VCaP (cell line): ENCODE data around the gene PTGDS.

Experiments used
- H3K27ac ChIP-seq: fragments of 450-650 bp; 2 replicates; pipeline ENCODE4 v1.5.1; 2017
- TF ChIP-seq, protein P1 (sequence below): fragments of 450-650 bp; conservative IDR thresholded peaks from 2 replicates; pipeline ENCODE4 v1.5.1; 2017; ENCODE audit warnings: mild to moderate bottlenecking, moderate library complexity

The PTGDS gene

DNA sequence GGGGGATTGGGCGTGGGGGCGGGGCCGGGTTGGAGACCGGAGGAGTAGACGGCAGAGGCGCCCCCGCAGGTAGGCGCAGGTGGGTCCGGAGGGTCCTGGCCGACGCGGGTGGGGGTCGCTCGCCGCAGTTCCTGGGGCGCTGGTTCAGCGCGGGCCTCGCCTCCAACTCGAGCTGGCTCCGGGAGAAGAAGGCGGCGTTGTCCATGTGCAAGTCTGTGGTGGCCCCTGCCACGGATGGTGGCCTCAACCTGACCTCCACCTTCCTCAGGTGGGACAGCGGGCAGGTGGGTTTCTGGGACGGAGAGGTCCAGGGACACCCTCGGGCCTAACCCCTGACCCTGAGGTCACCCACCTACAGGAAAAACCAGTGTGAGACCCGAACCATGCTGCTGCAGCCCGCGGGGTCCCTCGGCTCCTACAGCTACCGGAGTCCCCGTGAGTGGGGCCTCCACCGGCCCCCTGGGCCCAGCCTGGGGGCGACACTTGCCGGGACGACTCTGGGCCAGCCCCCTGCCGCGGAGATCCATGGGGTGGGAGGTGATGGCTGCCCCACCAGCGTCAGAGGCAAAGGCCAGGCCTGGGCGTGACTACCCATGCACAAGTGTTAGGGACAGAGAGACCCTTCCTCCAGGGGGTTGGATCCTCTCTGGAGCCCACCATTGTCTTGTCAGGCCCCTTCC, 1.7 kb downstream of the PTGDS start:
- TF ChIP-seq, protein P1, sequence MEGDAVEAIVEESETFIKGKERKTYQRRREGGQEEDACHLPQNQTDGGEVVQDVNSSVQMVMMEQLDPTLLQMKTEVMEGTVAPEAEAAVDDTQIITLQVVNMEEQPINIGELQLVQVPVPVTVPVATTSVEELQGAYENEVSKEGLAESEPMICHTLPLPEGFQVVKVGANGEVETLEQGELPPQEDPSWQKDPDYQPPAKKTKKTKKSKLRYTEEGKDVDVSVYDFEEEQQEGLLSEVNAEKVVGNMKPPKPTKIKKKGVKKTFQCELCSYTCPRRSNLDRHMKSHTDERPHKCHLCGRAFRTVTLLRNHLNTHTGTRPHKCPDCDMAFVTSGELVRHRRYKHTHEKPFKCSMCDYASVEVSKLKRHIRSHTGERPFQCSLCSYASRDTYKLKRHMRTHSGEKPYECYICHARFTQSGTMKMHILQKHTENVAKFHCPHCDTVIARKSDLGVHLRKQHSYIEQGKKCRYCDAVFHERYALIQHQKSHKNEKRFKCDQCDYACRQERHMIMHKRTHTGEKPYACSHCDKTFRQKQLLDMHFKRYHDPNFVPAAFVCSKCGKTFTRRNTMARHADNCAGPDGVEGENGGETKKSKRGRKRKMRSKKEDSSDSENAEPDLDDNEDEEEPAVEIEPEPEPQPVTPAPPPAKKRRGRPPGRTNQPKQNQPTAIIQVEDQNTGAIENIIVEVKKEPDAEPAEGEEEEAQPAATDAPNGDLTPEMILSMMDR = no peak
- no peak overlapping the region for H3K27ac ChIP-seq

DNA sequence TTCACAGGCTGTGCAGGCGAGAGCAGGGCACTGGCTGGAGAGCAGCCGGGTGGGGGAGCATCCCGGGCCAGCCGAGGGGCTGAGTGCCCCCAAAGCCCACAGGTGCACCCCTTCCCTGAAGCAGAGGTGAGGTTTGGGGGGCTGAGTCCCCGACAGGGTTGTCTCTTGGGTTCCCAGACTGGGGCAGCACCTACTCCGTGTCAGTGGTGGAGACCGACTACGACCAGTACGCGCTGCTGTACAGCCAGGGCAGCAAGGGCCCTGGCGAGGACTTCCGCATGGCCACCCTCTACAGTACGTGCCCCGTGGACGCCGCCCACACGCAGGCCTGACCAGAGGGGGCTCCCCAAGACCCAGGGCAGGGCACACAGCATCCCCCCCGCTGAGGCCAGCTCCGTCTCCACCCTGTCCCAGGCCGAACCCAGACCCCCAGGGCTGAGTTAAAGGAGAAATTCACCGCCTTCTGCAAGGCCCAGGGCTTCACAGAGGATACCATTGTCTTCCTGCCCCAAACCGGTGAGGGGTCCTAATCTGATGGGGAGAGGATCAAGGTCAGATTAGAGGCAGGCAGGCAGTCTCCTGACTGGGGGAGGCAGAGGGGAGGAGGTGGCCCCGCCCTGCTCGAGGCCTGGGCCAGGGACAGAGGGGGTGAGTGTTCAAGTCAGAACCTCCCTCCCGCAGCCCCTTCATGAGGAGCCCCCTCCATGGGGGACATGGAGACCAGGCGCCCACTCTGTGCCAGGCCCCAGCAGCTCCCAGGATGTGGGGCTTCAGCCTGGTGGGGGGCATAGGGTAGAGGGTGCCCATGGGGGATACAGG, 2.7 kb downstream of the PTGDS start:
- TF ChIP-seq, protein P1 = no peak
- H3K27ac ChIP-seq = no peak overlapping the region

DNA sequence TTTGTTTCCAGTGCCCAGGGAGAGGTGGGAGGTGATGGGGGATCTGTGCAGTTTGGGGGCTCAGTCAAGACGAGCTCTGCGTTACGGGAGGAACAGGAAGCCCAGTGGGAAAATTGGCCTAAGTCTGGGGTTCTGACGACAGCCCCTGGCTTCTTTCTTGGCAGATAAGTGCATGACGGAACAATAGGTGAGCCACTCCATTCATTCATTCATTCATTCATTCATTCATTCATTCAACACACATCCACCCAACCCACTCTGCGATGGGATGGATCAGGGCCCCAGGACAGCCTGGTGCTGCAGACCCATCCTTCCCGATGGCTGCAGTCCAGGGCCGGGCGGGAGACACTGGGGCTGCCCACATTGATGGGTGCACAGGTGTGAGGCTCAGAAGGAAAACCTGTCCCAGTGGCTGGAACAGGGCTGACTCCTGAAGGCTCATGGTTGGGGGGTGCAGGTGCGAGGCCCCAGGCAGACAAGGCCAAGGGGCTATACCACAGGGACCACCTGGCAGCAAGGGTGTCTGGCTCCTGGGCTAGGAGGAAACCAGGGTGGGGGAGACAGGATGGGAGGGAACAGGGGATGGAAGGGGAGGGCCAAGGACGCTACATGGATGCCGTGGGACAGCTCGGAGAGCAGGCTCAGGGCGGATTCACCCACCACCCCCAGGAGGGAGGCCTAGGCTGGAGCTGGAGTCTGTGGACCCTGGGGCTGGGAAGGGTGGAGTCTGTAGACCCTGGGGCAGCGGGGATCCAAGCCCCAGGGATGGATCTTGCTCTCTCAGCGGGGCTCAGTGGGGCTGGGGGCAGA, 3.6 kb downstream of the PTGDS start:
- TF ChIP-seq, protein P1 = no peak
- no peak overlapping the region for H3K27ac ChIP-seq

DNA sequence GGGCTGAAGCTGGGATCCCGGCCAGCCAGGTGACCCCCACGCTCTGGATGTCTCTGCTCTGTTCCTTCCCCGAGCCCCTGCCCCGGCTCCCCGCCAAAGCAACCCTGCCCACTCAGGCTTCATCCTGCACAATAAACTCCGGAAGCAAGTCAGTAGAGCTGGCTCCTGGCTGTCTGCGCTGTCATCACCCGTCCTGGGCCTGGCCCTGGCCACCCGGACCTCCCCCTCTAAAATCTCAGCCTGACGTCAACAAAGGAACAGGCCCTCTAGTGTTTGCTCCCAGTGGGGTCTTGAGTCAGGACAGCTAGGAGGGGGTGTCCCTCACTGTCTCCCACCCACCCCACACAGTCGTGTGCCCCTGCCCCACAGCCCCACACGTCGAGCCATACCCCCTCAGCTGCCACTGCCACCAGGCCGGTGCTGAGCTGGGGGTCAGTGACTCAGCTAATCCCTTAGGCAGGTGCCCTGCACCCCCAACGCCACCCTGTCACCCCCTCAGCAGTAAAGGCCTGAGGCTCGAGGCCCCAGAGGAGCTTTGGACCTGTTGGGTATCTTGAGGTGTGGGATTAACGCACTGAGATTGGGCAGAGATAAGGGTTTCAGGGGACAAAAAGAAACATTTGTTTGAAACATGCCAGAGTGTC, 4.4 kb downstream of the PTGDS start:
- H3K27ac ChIP-seq = no peak overlapping the region
- TF ChIP-seq, protein P1 = no peak

DNA sequence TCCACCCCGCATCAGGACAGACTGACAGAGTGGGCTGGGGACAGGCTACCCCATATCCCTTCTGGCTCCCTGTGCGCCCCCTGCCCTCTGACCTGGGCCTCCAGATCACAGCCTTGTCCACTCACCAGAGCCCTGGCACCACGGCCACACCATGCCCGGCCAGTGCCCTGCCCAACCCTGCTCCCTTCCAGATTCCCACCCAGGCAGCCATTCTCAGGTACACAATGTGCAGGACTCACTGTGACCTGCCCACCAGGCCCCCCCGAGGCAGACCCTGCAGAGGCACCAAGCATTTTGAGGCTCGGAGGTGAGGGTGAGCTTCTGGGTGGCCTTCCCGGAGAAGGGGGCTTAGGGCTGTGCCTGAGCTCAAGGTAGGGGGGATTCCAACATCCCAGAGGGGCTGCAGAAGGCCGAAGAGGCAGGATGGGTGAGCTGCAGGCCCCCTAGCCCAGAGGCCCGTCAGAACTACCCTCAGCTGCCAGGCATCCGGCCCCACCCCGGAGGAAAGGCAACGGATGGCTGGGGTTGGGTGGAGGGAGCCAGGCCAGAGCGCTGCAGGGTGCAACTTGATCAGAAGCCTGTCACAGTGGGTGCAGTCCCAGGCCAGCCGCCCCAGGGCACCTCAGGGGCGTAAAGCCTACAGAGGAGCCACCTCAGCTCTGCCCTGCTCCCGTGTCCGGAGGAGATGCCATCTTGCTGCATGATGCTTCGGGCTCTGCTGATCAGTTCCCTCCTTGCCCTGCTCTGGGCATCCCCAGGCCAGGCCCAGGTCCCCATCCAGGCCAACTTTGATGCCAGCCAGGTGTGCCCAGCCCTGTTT, 5.1 kb downstream of the PTGDS start, which contains the start of gene LCNL1:
Gene LCNL1 (plus strand): TSS at position 762 of the 820 bp plus-strand sequence. CDS start 594 bp downstream, outside the sequence.
- TF ChIP-seq, protein P1 = no peak
- H3K27ac ChIP-seq = no peak within 1 kb of the TSS

DNA sequence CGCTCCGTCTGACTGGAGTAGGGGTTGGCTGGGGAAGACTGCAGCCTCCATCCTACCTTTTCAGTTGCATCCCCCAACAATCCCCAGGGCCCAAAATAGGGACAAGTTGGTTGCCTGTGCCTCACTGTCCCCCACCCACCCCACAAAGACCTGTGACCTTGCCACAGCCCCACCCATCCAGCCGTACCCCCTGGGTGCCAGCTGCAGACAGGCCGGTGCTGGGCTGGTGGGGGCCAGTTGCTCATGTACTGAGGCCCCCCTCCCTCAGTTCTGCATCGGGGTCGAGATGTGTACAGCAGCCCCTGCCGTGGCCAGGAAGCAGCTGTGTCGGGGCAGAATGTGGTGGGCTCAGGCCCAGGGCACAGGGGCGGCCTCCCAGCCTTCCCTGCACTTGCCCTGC, 5.9 kb downstream of the PTGDS start:
- no peak overlapping the region for H3K27ac ChIP-seq
- TF ChIP-seq, protein P1 = no peak
